SK-N-SH (cell line): ENCODE data around the gene ZNF526. TPM values are rescaled to one million over a fixed set of nuclear protein-coding genes. Genes with fewer than 3 reads are reported as not detected.

Source experiments
- CTCF ChIA-PET: fragments of 300-600, 350-600 bp; formaldehyde crosslinking; extraction: SDS; loops from one replicate; lab custom pipeline; 2021; lab: Yijun Ruan, JAX
- POLR2A ChIA-PET: fragments of 350-600 bp; sonication (Branson Sonifier 250); formaldehyde crosslinking; extraction: SDS; loops from one replicate; lab custom pipeline; 2020; ENCODE audit warnings: antibody characterized with exemption, inconsistent platforms; lab: Yijun Ruan, JAX
- DNase-seq: peaks from one replicate; pipeline ENCODE4 v3.0.0; 2012
- H2AFZ ChIP-seq: fragments of 200-600 bp; sonication (generic); 2 replicates; pipeline ENCODE4 v1.8.1; 2016; ENCODE audit warnings: antibody characterized with exemption, mild to moderate bottlenecking, low read depth
- H3F3A ChIP-seq: fragments of 200-600 bp; sonication (generic); replicated peaks from 2 replicates; pipeline ENCODE3; 2016; ENCODE audit warnings: antibody characterized with exemption, mild to moderate bottlenecking; ENCODE audit not compliant: insufficient read depth
- H3K27ac ChIP-seq, 2 experiments: fragments of 200-500 bp in 1 of 2; fragments of 200-600 bp in 1 of 2; sonication (Bioruptor generic) in 1 of 2; sonication (generic), shearing (Covaris generic) in 1 of 2; 2 replicates each; pipeline versions ENCODE4 v1.5.1 to v1.6.1; 2014 to 2016; ENCODE audit warnings: low read depth in 2 of 2, inconsistent platforms in 1 of 2, low read length in 1 of 2, mild to moderate bottlenecking in 1 of 2, mixed read lengths in 1 of 2
- H3K27me3 ChIP-seq: fragments of 200-600 bp; sonication (generic), shearing (Covaris generic); 2 replicates; pipeline ENCODE4 v1.6.1; 2016; ENCODE audit warnings: mixed run types; ENCODE audit not compliant: insufficient read depth
- H3K36me3 ChIP-seq, 2 experiments: fragments of 200-500 bp in 1 of 2; fragments of 200-600 bp in 1 of 2; sonication (Bioruptor generic) in 1 of 2; sonication (generic) in 1 of 2; replicated peaks in 1 of 2; 2 replicates each; pipeline versions ENCODE3 to v1.5.1; 2014 to 2016; ENCODE audit warnings: low read length in 1 of 2, mild to moderate bottlenecking in 1 of 2; ENCODE audit not compliant: insufficient read depth in 2 of 2, control insufficient read depth in 1 of 2
- H3K4me1 ChIP-seq, 2 experiments: fragments of 200-500 bp in 1 of 2; fragments of 200-600 bp in 1 of 2; sonication (Bioruptor generic) in 1 of 2; sonication (generic), shearing (Covaris generic) in 1 of 2; 2 replicates each; pipeline versions ENCODE4 v1.5.1 to v1.6.1; 2014 to 2016; ENCODE audit warnings: low read depth in 1 of 2, low read length in 1 of 2, mixed run types in 1 of 2; ENCODE audit not compliant: insufficient read depth in 2 of 2, control insufficient read depth in 1 of 2
- H3K4me2 ChIP-seq: fragments of 200-600 bp; sonication (generic), shearing (Covaris generic); 2 replicates; pipeline ENCODE4 v1.6.1; 2017; ENCODE audit warnings: mixed run types
- H3K4me3 ChIP-seq, 2 experiments: fragments of 200-500 bp in 1 of 2; fragments of 200-600 bp in 1 of 2; sonication (Bioruptor generic) in 1 of 2; sonication (generic), shearing (Covaris generic) in 1 of 2; 2 replicates each; pipeline versions ENCODE4 v1.5.1 to v1.8.1; 2014 to 2016; ENCODE audit warnings: low read depth in 2 of 2, inconsistent platforms in 1 of 2, low read length in 1 of 2, mild to moderate bottlenecking in 1 of 2, mixed read lengths in 1 of 2, moderate library complexity in 1 of 2
- H3K79me2 ChIP-seq: fragments of 200-600 bp; sonication (generic); 2 replicates; pipeline ENCODE4 v1.8.1; 2017; ENCODE audit warnings: mild to moderate bottlenecking; ENCODE audit not compliant: insufficient read depth
- H3K9ac ChIP-seq: fragments of 200-600 bp; sonication (generic); 2 replicates; pipeline ENCODE4 v1.6.1; 2017; ENCODE audit warnings: mixed run types
- H3K9me2 ChIP-seq: fragments of 200-600 bp; sonication (generic); 2 replicates; pipeline ENCODE4 v1.6.1; 2017; ENCODE audit warnings: mixed run types
- H3K9me3 ChIP-seq: fragments of 200-600 bp; sonication (generic); 2 replicates; pipeline ENCODE4 v1.6.1; 2017; ENCODE audit warnings: mixed run types, mild to moderate bottlenecking, moderate library complexity
- H4K20me1 ChIP-seq: fragments of 200-600 bp; sonication (generic); 2 replicates; pipeline ENCODE4 v1.6.1; 2017; ENCODE audit warnings: mild to moderate bottlenecking, mixed run types; ENCODE audit not compliant: insufficient read depth
- EZH2phosphoT487 ChIP-seq: fragments of 200-600 bp; sonication (generic); IDR thresholded peaks from 2 replicates; pipeline ENCODE4 v1.6.1; 2017; ENCODE audit warnings: low read depth, mixed run types, mild to moderate bottlenecking, antibody characterized with exemption, moderate library complexity, borderline replicate concordance
- FOXJ3 ChIP-seq: sonication (generic); formaldehyde crosslinking; IDR thresholded peaks from 2 replicates; pipeline ENCODE4 v1.5.1; 2020; ENCODE audit warnings: mild to moderate bottlenecking, missing genetic modification reagents
- IRF3 ChIP-seq: fragments of 150-350 bp; IDR thresholded peaks from 2 replicates; pipeline ENCODE4 v1.6.1; 2016; ENCODE audit warnings: mild to moderate bottlenecking, low read depth, low read length
- JUND ChIP-seq: IDR thresholded peaks from 2 replicates; pipeline ENCODE4 v1.4.0; 2012
- REST ChIP-seq: IDR thresholded peaks from 2 replicates; pipeline ENCODE4 v1.6.1; 2012; ENCODE audit warnings: mild to moderate bottlenecking, low read depth, low read length, moderate library complexity
- RFX5 ChIP-seq: IDR thresholded peaks from 2 replicates; pipeline ENCODE4 v1.6.1; 2012; ENCODE audit warnings: mild to moderate bottlenecking, improper control_type of control experiment, low read length
- RXRA ChIP-seq: IDR thresholded peaks from 2 replicates; pipeline ENCODE4 v1.4.0; 2012; ENCODE audit warnings: low read depth, mild to moderate bottlenecking, borderline replicate concordance
- SMC3 ChIP-seq: IDR thresholded peaks from 2 replicates; pipeline ENCODE4 v1.6.1; 2012; ENCODE audit warnings: low read depth, low read length, improper control_type of control experiment
- TAF1 ChIP-seq: IDR thresholded peaks from 2 replicates; pipeline ENCODE4 v1.6.1; 2012; ENCODE audit warnings: low read depth, mild to moderate bottlenecking, low read length, moderate library complexity, borderline replicate concordance
- TEAD4 ChIP-seq: IDR thresholded peaks from 2 replicates; pipeline ENCODE4 v1.4.0; 2012; ENCODE audit warnings: mild to moderate bottlenecking, borderline replicate concordance; ENCODE audit not compliant: insufficient read depth
- WGBS: methylation state at CpG from one replicate; pipeline ENCODE4 v1.1.6; 2017; ENCODE audit warnings: low lambda C conversion rate; 5-methylcytosine and 5-hydroxymethylcytosine counted together
- polyA plus RNA-seq, 3 experiments: library from polyadenylated mRNA; depleted of rRNA; stranded (reverse); fragments of >200 nt; gene quantifications; 2 replicates each; pipeline ENCODE4 v1.2.3, GENCODE V29; 2012

ZNF526 gene
- polyA plus RNA-seq, 1 of the 3 experiments (the other 2 are of a cell fraction) = 3.5 TPM

GRCh38 chr19:42174958-42175734 lies 45.0 kb upstream of the ZNF526 start:
- H3K4me2 ChIP-seq = peak overlapping the region; percentile 91

More at GRCh38 chr19:42174958-42175734, 45.0 kb upstream of the ZNF526 start:
- Histone ChIP-seq H4K20me1 (no peaks in the 10 kb centered on the region), H3K9me2 (no peaks in the 10 kb centered on the region), H3K9ac (no peak overlapping the region), H3K27ac (no peak overlapping the region), H3F3A (peaks cover 12% of the 10 kb centered on the region), H3K4me3 (no peak overlapping the region; a peak in 1 of 4 replicates), H2AFZ (no peak overlapping the region), H3K36me3 (no peaks in the 10 kb centered on the region), H3K79me2 (no peaks in the 10 kb centered on the region), H3K27me3 (peaks cover 33% of the 10 kb centered on the region), H3K9me3 (no peaks in the 10 kb centered on the region), H3K4me1 (peaks cover 0 to 11% of the 10 kb centered on the region in 2 experiments; a peak in 1 of 4 replicates)
- no peak for TF ChIP-seq RFX5
- no peak for TF ChIP-seq TEAD4
- no peak for TF ChIP-seq REST
- no peak for TF ChIP-seq JUND
- no peak for TF ChIP-seq RXRA
- TF ChIP-seq TAF1 = no peak
- no peak for TF ChIP-seq IRF3
- TF ChIP-seq FOXJ3 (CRISPR knock-in tag) = no peak
- TF ChIP-seq EZH2phosphoT487 = no peak
- no peak for TF ChIP-seq SMC3
- POLR2A ChIA-PET = no interaction called here
- 77% methylated on average over 6 of the region's 6 CpGs for WGBS
- CTCF ChIA-PET = interaction anchor here (0.8 to 3.9 kb wide), 11 partner anchors 10 to 265 kb away, joined by 3 to 32 read pairs (median 5); partner anchors contain the start of genes PAFAH1B3, POU2F2 and PRR19
- DNase-seq = no peak
